HG03460 (cell line): ENCODE measurements around the gene HAPLN2.

ENCODE experiments used
- ATAC-seq: cut with Tn5 transposase; IDR thresholded peaks from one replicate; pipeline ENCODE4 v1.9.1; 2021; ENCODE audit not compliant: unreplicated experiment

HAPLN2 gene

DNA sequence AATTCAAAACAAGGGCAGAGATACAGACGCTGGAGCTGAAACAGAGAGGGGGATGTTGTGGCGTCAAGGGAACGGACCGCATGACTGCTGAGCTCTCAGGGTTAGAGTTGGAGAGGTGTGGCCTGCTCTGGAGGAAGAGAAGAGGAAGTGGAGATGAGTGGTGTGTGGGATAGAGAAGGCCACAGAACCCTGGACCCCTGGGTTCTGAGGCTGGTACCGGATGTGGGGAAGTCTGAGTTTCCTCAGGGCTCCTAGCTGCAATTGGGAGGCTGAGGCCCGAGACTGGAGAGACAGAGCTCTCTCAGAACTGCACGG lies 24.5 kb downstream of the HAPLN2 start:
- no peak for ATAC-seq

DNA sequence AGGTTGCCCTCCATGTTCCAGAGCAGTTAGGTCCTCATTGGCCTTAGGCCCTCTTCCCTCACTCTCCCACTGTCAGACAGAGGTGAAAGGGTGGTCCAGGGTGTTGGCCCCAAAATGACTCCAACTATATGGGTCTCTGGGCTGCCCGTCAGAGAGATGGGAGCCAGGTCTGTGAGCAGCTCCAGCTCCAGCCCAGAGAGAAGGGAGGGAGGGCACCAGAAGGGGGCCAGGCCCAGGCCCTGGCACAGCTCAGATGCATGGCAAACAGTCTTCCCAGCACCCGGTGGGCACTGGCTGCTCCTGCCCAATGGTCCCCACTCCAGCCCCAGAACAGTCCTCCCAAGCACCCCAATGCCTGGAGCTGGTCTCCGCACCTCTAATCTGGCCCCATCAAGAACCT lies 24.9 kb downstream of the HAPLN2 start:
- ATAC-seq = no peak

DNA sequence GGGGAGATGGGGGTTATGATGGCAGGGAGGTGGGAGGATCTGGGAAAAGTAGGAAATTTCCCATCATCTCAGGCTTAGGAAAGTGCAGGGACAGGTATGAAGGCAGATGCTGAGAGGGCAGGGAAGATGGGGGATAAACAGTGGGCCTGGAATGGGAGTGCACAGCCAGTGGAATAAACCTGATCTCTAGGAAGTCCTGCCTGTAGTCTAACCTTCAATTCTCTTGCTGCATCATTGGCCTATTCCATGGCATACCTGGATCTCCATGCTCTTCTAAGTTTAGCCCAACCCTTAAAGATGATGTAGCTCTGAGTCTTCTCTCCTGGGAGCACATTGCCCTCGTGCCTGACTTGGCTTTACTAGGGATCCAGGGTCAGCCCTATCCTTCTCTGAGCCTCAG lies 25.4 kb downstream of the HAPLN2 start:
- ATAC-seq = no peak

DNA sequence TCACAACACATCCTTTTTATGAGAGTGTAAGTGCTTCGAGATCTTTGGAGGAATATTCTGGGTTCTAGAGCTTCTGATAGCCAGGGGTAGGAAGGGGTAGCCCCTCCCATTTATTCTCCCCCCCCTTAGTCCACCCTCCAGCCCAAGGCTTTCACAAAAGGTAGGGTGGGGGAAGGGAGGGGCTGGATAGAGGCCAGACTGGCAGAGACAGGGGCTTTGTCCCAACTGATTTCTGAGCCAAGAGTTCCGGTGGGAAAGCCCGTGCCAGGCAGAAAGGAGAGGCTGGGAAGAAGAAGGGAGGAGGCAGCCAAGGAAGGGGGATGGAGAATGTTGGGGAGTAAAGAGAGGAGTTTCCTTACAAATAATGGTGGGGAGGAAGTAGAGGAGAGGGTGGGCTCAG lies 25.8 kb downstream of the HAPLN2 start:
- ATAC-seq = no peak

DNA sequence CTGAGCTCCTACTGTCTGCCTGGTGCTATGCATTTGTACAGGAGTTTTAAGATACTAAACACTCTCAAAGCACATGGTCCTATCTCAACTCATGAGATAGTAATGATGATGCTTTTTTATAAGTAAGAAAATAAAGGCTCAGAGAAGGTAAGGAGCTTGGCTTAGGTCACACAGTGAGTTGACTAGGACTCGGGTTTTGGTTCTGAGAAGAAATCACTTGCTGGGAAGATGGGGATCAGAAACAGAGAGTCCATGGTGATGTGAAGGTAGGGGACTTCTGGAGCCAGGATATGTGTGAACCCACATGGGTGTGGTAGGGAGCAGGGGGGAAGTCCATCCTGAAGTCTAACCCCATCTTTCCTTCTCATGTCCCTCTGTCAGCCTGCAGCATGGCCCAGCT lies 26.5 kb downstream of the HAPLN2 start:
- no peak for ATAC-seq

DNA sequence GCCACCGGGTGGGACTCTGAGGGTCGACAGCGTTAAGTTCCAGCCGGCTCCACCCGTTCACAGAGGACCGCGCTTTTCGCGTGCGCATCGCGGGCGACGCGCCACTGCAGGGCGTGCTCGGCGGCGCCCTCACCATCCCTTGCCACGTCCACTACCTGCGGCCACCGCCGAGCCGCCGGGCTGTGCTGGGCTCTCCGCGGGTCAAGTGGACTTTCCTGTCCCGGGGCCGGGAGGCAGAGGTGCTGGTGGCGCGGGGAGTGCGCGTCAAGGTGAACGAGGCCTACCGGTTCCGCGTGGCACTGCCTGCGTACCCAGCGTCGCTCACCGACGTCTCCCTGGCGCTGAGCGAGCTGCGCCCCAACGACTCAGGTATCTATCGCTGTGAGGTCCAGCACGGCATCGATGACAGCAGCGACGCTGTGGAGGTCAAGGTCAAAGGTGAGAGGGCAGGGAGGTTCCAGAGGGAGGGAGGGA lies 27.6 kb downstream of the HAPLN2 start:
- no peak for ATAC-seq

DNA sequence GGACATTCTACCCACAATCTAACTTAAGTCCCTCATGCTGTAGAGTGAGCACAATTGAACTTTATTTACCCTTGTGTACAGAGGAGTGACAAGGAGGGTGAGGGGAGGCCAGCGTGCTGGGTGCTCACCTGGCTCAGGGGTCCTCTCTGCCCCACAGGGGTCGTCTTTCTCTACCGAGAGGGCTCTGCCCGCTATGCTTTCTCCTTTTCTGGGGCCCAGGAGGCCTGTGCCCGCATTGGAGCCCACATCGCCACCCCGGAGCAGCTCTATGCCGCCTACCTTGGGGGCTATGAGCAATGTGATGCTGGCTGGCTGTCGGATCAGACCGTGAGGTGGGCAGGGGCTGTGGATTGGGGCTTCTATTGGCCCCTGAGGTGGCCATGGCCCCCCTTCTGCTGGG lies 28.1 kb downstream of the HAPLN2 start:
- ATAC-seq = no peak

DNA sequence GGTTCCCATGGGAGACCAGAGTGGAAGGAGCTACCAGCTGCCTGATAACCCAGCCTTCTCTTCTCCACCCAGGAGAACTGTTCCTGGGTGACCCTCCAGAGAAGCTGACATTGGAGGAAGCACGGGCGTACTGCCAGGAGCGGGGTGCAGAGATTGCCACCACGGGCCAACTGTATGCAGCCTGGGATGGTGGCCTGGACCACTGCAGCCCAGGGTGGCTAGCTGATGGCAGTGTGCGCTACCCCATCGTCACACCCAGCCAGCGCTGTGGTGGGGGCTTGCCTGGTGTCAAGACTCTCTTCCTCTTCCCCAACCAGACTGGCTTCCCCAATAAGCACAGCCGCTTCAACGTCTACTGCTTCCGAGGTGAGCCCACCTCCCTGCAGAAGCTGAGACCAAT lies 29.3 kb downstream of the HAPLN2 start:
- no peak for ATAC-seq

DNA sequence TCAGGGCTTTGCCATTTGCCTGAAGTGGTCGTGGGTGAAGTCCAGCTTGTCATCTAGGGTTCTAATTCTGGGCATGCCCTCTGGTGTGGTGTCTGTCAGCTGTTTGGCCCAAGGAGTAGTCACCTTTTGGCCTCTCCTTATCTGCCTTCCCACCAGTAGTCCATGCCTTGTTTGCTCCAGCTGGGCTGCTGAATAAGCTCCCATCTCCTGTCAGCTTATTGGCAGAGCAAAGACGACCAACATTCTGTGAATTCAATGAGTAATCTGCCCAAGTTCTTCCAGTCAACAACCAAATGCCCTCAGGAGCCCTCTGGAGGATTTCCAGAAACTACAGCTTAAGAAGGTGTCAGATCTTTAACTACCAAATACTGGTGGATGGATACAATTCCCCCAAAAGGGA lies 29.7 kb downstream of the HAPLN2 start:
- ATAC-seq = no peak

DNA sequence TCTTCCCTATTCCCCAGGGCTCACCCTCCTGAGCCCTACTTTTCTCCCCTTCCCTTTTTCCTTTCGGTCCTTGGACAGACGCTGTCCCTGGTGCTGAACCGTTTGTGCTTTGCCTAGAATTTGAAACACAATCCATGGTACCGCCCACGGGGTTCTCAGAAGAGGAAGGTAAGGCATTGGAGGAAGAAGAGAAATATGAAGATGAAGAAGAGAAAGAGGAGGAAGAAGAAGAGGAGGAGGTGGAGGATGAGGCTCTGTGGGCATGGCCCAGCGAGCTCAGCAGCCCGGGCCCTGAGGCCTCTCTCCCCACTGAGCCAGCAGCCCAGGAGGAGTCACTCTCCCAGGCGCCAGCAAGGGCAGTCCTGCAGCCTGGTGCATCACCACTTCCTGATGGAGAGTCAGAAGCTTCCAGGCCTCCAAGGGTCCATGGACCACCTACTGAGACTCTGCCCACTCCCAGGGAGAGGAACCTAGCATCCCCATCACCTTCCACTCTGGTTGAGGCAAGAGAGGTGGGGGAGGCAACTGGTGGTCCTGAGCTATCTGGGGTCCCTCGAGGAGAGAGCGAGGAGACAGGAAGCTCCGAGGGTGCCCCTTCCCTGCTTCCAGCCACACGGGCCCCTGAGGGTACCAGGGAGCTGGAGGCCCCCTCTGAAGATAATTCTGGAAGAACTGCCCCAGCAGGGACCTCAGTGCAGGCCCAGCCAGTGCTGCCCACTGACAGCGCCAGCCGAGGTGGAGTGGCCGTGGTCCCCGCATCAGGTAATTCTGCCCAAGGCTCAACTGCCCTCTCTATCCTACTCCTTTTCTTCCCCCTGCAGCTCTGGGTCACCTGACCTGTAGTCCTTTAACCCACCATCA lies 33.1 kb downstream of the HAPLN2 start:
- ATAC-seq = no peak

DNA sequence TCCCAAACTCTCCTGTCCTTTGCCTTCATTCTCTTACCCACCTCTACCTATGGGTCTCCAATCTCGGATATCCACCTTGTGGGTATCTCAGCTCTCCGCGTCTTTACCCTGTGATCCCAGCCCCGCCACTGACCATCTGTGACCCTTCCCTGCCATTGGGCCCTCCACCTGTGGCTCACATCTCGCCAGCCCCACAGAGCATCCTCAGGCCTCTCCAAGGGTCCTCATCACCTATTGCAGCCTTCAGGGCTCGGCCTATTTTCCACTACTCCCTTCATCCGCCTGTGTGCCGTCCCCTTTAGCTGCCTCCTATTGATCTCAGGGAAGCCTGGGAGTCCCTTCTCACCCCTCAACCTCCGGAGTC lies 33.8 kb downstream of the HAPLN2 start:
- ATAC-seq = no peak

DNA sequence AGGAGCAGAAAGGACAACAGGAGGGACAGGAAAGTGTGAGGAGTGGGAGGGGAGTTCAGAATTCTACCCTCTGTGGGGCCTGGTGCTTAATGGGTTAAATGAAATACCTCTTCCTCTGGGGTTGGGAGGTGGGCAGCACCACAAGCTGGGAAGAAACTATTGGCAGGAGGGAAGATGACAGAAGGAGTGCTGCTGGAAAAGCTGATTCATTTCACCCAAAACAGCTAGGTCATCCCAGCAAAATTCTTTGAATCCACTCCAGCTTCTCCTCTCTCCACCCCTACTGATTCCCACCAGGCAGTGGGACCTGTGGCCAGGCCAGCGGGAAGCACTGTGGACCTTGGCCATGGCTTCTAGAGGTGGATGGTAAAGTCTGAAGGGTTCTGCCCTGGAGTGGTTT lies 35.5 kb downstream of the HAPLN2 start:
- ATAC-seq = no peak

DNA sequence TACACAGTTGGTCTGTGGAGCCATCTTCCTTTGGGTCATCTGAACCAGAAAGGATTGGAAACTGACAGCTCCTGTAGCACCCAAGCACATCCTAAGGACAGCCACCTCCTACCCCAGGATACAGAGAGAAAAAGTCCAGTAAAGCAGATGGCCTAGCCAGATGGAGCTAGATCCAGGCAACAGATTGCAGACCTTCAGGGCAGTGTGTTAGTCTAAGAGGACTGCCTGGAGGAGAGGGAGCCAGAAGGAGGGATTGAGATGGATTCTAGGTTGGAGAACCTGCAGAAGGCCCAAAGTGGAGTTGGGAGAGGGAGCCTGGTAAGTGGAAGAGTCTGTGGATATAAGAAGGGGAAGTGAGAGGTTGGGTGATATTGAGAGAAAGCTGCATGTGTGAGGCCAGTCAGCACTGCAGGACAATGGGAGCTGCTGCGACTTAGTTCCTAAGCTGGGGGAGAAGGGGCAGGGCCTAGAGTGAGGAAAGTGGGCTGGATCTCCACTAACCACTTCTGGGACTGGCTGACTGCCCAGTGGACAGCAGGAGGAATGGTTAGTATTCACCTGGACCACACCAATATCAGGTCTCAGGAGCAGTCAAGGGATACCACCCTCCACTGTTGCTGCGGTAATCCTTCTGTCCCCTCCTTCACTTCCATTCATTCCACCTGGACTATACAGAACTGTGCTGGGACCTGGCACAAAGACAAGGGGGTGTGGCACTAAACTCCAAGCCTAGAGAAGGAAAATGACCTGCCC lies 36.1 kb downstream of the HAPLN2 start:
- no peak for ATAC-seq

DNA sequence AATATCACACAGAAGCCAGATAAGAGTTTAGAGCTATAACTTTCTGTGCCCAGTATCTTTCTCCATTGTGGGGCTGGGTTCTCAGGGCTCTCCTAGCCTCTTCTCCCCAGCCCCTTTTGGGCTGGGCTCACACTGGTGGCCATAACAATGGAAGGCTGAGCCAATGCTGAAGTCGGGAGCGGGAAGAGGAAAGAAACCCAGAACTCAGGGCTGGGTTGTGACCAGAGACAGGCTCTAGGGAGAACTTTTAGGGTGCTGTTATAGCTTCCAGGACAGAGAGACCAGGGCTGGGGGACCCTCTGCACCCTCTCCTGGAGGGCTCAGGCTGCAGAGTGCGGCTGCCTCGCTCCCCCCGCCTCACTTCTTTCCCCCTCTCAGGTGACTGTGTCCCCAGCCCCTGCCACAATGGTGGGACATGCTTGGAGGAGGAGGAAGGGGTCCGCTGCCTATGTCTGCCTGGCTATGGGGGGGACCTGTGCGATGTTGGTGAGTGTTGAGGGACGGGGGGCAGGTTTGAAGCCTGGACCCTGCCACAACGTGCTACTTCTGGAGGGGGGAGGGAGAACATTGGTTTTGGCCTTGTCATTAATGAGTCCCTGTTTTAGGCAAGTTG lies 36.8 kb downstream of the HAPLN2 start:
- no peak for ATAC-seq

DNA sequence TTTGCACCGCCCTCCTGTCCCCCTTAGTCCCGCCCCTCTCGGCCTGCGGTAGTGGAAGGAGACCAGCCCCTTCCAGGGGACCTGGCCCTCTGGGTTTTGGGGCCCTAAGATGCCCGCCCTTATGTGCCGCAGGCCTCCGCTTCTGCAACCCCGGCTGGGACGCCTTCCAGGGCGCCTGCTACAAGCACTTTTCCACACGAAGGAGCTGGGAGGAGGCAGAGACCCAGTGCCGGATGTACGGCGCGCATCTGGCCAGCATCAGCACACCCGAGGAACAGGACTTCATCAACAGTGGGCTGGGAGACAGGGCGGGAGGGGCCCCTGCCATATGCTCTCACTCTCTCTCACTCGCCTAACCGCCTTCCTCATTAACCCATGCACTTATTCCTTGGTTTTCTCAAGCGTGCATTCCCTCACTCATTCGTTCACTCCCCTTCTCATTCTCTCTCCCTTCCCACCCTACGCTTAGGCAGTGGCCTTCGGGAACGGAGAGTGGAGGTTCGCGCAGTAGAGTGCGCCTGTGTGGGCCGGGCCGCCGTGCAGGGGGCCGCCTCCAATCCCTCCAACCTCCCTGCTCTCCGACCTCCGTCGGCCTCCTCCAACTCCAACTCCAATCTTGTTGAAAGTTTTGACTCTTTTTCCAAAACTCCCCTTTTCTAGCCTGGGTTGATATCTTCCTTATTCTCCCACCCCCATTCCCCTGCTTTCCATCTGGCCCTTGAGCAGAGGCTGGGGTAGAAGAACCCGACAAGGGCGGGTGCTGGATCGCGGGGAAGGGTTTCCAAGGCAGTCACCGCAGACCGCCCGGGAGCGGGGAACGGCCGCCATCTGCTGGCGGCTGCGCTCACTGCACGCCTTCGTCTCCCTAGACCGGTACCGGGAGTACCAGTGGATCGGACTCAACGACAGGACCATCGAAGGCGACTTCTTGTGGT lies 37.9 kb downstream of the HAPLN2 start:
- ATAC-seq = no peak

DNA sequence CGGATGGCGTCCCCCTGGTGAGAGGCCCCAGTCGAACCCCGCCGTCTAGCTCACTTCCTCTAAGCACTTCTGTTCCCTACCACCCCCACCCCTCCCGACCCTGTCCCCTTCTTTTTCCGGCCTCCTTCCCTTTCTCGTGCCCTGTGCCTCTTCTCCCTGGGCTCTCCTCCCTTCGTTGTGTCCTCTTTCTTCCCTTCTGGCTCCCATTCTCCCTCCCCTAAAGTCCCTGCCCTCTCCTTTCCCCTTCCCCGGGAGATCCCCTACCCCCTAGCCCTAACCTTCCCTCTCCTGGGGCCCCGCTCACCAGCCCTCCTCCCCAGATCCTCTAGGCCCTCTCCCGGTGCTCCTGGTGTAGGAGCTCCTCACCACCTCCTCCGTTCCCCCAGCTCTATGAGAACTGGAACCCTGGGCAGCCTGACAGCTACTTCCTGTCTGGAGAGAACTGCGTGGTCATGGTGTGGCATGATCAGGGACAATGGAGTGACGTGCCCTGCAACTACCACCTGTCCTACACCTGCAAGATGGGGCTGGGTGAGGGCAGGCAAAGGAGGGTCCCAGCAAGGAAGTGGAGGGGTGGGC lies 38.6 kb downstream of the HAPLN2 start:
- no peak for ATAC-seq

DNA sequence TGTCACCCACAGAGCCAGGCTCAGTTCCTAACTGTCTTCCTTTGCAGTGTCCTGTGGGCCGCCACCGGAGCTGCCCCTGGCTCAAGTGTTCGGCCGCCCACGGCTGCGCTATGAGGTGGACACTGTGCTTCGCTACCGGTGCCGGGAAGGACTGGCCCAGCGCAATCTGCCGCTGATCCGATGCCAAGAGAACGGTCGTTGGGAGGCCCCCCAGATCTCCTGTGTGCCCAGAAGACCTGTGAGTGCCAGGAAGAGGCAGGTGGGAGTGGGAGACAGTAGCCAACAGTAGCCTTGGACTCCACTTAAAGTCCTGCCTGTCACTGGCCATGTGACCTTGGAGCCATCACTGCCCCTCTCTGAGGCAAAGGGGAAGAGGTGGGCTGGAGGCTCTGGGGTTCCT lies 39.3 kb downstream of the HAPLN2 start:
- ATAC-seq = no peak

DNA sequence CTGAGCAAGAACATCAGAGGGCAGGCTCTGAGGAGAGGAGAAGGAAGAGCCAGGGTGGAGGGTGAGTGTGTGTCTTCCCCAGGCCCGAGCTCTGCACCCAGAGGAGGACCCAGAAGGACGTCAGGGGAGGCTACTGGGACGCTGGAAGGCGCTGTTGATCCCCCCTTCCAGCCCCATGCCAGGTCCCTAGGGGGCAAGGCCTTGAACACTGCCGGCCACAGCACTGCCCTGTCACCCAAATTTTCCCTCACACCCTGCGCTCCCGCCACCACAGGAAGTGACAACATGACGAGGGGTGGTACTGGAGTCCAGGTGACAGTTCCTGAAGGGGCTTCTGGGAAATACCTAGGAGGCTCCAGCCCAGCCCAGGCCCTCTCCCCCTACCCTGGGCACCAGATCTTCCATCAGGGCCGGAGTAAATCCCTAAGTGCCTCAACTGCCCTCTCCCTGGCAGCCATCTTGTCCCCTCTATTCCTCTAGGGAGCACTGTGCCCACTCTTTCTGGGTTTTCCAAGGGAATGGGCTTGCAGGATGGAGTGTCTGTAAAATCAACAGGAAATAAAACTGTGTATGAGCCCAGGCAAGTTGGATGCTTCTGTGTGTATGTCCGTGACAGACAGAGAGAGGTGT lies 39.8 kb downstream of the HAPLN2 start:
- no peak for ATAC-seq

DNA sequence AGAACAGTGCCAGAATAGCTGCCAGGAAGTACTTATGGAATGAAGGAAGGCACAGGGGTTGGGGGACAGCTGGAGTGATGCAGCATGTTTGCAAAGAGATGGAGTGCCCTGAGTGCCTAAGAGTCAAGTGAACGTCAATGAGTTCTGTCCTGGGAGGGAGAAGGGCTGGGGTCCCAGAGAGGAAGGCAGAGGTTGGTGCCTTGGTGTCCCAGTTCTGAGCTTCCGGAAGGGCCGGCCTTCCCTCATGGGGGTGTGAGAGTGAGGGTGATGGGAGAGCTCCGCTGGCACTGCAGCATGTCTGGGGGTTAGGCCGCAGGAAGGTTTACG lies 40.4 kb downstream of the HAPLN2 start:
- ATAC-seq = no peak

DNA sequence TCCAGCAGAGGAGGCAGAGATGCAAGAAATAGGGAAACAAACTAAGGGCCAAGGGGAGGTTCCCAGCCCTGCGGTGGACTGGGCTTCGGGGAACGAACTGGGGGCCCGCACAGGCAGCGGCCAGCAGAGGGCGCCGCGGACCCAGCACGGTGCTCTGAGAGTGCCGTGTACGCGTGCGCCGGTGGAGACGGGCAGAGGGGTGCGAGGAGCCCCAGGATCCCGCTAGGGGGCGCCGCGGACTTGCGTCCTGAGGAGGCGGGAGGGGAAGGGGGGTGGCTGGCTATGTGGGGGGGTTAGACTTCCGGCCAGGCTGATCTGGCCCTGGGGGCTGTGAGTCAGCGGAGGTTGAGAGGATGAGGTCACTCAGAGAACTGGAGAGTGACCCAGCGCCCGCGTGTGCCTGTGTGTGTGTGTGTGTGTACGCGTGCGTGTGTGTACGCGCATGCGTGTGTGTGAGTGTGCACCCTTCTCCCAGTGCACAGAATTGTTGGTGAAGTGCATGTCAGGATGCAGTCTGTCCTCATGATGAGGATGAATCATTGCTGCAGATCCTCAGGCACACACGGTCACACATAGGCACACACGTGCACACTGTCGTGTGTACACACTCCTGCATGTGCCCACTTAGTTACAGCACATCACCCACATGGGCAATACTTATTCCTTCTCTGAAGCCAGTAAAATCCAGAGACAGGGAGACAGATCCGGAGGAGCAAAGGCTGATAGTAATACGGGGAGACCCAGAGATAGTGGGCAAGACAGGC lies 41.0 kb downstream of the HAPLN2 start:
- peak; percentile 62 for ATAC-seq
